ENCODE results near the gene TMEM151A.

DNA sequence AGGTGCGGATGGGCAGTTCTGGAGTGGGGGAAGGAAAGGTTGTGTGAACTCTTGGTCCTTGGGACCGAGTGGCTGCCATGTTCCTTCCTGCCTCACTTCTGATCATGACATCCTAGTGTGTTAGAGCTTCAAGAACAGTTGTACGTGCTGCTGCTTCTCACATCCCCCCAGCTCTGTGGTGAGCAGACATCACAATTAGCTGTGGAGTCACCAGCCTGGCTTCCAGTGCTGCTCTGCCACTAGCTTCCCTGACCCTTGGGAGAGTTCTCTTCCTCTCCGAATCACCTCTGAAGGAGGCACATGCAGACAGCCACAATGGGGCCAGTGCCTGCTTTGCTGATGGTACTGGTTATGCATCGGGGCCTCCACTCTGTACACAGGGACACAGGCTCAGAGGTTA, 29.5 kb upstream of the TMEM151A start:
- TF ChIP-seq, protein P1, sequence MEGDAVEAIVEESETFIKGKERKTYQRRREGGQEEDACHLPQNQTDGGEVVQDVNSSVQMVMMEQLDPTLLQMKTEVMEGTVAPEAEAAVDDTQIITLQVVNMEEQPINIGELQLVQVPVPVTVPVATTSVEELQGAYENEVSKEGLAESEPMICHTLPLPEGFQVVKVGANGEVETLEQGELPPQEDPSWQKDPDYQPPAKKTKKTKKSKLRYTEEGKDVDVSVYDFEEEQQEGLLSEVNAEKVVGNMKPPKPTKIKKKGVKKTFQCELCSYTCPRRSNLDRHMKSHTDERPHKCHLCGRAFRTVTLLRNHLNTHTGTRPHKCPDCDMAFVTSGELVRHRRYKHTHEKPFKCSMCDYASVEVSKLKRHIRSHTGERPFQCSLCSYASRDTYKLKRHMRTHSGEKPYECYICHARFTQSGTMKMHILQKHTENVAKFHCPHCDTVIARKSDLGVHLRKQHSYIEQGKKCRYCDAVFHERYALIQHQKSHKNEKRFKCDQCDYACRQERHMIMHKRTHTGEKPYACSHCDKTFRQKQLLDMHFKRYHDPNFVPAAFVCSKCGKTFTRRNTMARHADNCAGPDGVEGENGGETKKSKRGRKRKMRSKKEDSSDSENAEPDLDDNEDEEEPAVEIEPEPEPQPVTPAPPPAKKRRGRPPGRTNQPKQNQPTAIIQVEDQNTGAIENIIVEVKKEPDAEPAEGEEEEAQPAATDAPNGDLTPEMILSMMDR (IDR thresholded peaks at IDR 0.05), result no peak
- TF ChIP-seq EZH2 (IDR thresholded peaks at IDR 0.05), result no peak

Data from neural progenitor cell (in vitro differentiated cells).